A673 (cell line): ENCODE data around the gene IMPDH1.

Experiments
- CTCF ChIP-seq: fragments of 300-800, 200-600 bp; sonication (generic); conservative IDR thresholded peaks from 2 replicates; pipeline ENCODE4 v1.5.1; 2017; ENCODE audit warnings: low read depth, mild to moderate bottlenecking, antibody characterized with exemption, low read length, moderate library complexity, mixed read lengths
- EZH2 ChIP-seq: fragments of 200-600 bp; sonication (generic); IDR thresholded peaks from 2 replicates; pipeline ENCODE4 v1.6.1; 2017; ENCODE audit warnings: borderline replicate concordance, low read depth, mild to moderate bottlenecking, mixed read lengths, antibody characterized with exemption, low read length; ENCODE audit not compliant: poor library complexity, severe bottlenecking

- no peak for TF ChIP-seq CTCF
- TF ChIP-seq EZH2 = no peak
These were observed 23.5 kb downstream of the IMPDH1 start for GRCh38 chr7:128385988-128386925.
